IMR-90 (cell line): Measurements from ENCODE around the gene S100A6. TPM values are rescaled to one million over a fixed set of nuclear protein-coding genes. Genes with fewer than 3 reads are reported as not detected.

Source experiments
- ATAC-seq: fragments of 200-7000 bp; cut with Tn5 transposase; 2 replicates; pipeline ENCODE4 v1.9.1; 2020; ENCODE audit warnings: low read depth, mild to moderate bottlenecking, moderate library complexity
- BruUV-seq: library from RNA; stranded (reverse); fragments of 400-500 nt; replicated peaks from 2 replicates; lab custom pipeline; 2021; lab: Mats Ljungman, UMichigan
- CTCF ChIA-PET: fragments of 300-600 bp; formaldehyde crosslinking; extraction: SDS; loops from one replicate; lab custom pipeline; 2021; ENCODE audit warnings: antibody characterized with exemption; lab: Yijun Ruan, JAX
- POLR2A ChIA-PET: fragments of 300-600 bp; sonication (Branson Sonifier 250); formaldehyde crosslinking; loops from one replicate; lab custom pipeline; 2022; ENCODE audit warnings: antibody characterized with exemption; ENCODE audit not compliant: unreplicated experiment; lab: Charles Lee
- DNase-seq: peaks from one replicate; pipeline ENCODE4 v3.0.0; 2013
- H2AFZ ChIP-seq: replicated peaks from 2 replicates; pipeline ENCODE3; 2013; ENCODE audit warnings: low read length, mild to moderate bottlenecking; ENCODE audit not compliant: poor library complexity
- H2AK5ac ChIP-seq: 2 replicates; pipeline ENCODE4 v1.6.1; 2013; ENCODE audit warnings: low read depth, low read length, inconsistent platforms
- H2AK9ac ChIP-seq: replicated peaks from 2 replicates; pipeline ENCODE3; 2013; ENCODE audit warnings: mild to moderate bottlenecking, low read depth, low read length, moderate library complexity; ENCODE audit not compliant: poor library complexity
- H2BK120ac ChIP-seq: 2 replicates; pipeline ENCODE4 v1.6.1; 2013; ENCODE audit warnings: low read depth, low read length, inconsistent platforms
- H2BK15ac ChIP-seq: 3 replicates; pipeline ENCODE4 v1.6.1; 2013; ENCODE audit warnings: low read depth, low read length, inconsistent platforms
- H2BK20ac ChIP-seq: 2 replicates; pipeline ENCODE4 v1.6.1; 2013; ENCODE audit warnings: low read depth, mild to moderate bottlenecking, inconsistent platforms, low read length, moderate library complexity
- H2BK5ac ChIP-seq: 2 replicates; pipeline ENCODE4 v1.6.1; 2013; ENCODE audit warnings: mild to moderate bottlenecking, low read depth, low read length, inconsistent platforms; ENCODE audit not compliant: poor library complexity, severe bottlenecking
- H3K14ac ChIP-seq: replicated peaks from 2 replicates; pipeline ENCODE4 v1.6.1; 2013; ENCODE audit warnings: low read depth, low read length, inconsistent platforms
- H3K18ac ChIP-seq: 2 replicates; pipeline ENCODE4 v1.6.1; 2013; ENCODE audit warnings: low read depth, low read length, control low read depth
- H3K23ac ChIP-seq: 2 replicates; pipeline ENCODE4 v1.6.1; 2013; ENCODE audit warnings: low read depth, low read length, inconsistent platforms
- H3K27ac ChIP-seq: 2 replicates; pipeline ENCODE4 v1.5.1; 2013; ENCODE audit warnings: mild to moderate bottlenecking, control low read depth, low read length; ENCODE audit not compliant: insufficient read depth
- H3K27me3 ChIP-seq: 2 replicates; pipeline ENCODE4 v1.6.1; 2013; ENCODE audit warnings: low read length; ENCODE audit not compliant: control insufficient read depth, insufficient read depth
- H3K36me3 ChIP-seq: 2 replicates; pipeline ENCODE4 v1.6.1; 2013; ENCODE audit warnings: low read length, mixed read lengths; ENCODE audit not compliant: control insufficient read depth, insufficient read depth
- H3K4ac ChIP-seq: 2 replicates; pipeline ENCODE4 v1.6.1; 2013; ENCODE audit warnings: low read depth, low read length, inconsistent platforms
- H3K4me1 ChIP-seq: 2 replicates; pipeline ENCODE4 v1.6.1; 2013; ENCODE audit warnings: low read length, mixed read lengths; ENCODE audit not compliant: control insufficient read depth, insufficient read depth
- H3K4me2 ChIP-seq: 2 replicates; pipeline ENCODE4 v1.6.1; 2013; ENCODE audit warnings: low read depth, mild to moderate bottlenecking, control low read depth, low read length, moderate library complexity
- H3K4me3 ChIP-seq: 2 replicates; pipeline ENCODE4 v1.5.1; 2013; ENCODE audit warnings: low read depth, mild to moderate bottlenecking, control low read depth, low read length, moderate library complexity; ENCODE audit not compliant: insufficient read depth
- H3K56ac ChIP-seq: 2 replicates; pipeline ENCODE4 v1.6.1; 2013; ENCODE audit warnings: low read length, inconsistent platforms; ENCODE audit not compliant: insufficient read depth; ENCODE audit errors: extremely low read depth
- H3K79me1 ChIP-seq, 2 experiments: 2 replicates each; pipeline ENCODE4 v1.6.1; 2013; ENCODE audit warnings: low read length in 2 of 2, inconsistent platforms in 1 of 2, low read depth in 1 of 2
- H3K9ac ChIP-seq: 2 replicates; pipeline ENCODE4 v1.6.1; 2013; ENCODE audit warnings: low read depth, low read length, control low read depth
- H3K9me1 ChIP-seq: 2 replicates; pipeline ENCODE4 v1.6.1; 2013; ENCODE audit warnings: low read length, inconsistent platforms; ENCODE audit not compliant: insufficient read depth
- H3K9me3 ChIP-seq: 2 replicates; pipeline ENCODE4 v1.6.1; 2013; ENCODE audit warnings: low read length; ENCODE audit not compliant: control insufficient read depth, insufficient read depth
- H4K20me1 ChIP-seq: 2 replicates; pipeline ENCODE4 v1.6.1; 2013; ENCODE audit warnings: low read length, inconsistent platforms; ENCODE audit not compliant: insufficient read depth
- H4K5ac ChIP-seq: 2 replicates; pipeline ENCODE4 v1.6.1; 2013; ENCODE audit warnings: mild to moderate bottlenecking, low read depth, low read length, control low read depth
- H4K8ac ChIP-seq, 2 experiments: 2 replicates each; pipeline ENCODE4 v1.6.1; 2013; ENCODE audit warnings: low read depth in 2 of 2, low read length in 2 of 2, control low read depth in 1 of 2, inconsistent platforms in 1 of 2
- H4K91ac ChIP-seq: 2 replicates; pipeline ENCODE4 v1.6.1; 2013; ENCODE audit warnings: low read depth, low read length, inconsistent platforms; ENCODE audit not compliant: insufficient read depth
- BHLHE40 ChIP-seq: fragments of 150-350 bp; IDR thresholded peaks from 2 replicates; pipeline ENCODE4 v1.6.1; 2016; ENCODE audit warnings: mild to moderate bottlenecking, low read depth, low read length
- CEBPB ChIP-seq: IDR thresholded peaks from 2 replicates; pipeline ENCODE4 v1.6.1; 2012; ENCODE audit warnings: low read depth, low read length, improper control_type of control experiment
- CHD1 ChIP-seq: IDR thresholded peaks from 2 replicates; pipeline ENCODE4 v1.6.1; 2012; ENCODE audit warnings: low read depth, low read length, improper control_type of control experiment
- FOS ChIP-seq: fragments of 150-350 bp; IDR thresholded peaks from 2 replicates; pipeline ENCODE4 v1.6.1; 2016; ENCODE audit warnings: low read depth, low read length
- MAFK ChIP-seq: IDR thresholded peaks from 2 replicates; pipeline ENCODE4 v1.6.1; 2012; ENCODE audit warnings: low read depth, low read length, improper control_type of control experiment
- MAZ ChIP-seq: IDR thresholded peaks from 2 replicates; pipeline ENCODE4 v1.6.1; 2012; ENCODE audit warnings: low read depth, mild to moderate bottlenecking, low read length, improper control_type of control experiment, moderate library complexity, borderline replicate concordance
- MXI1 ChIP-seq: IDR thresholded peaks from 2 replicates; pipeline ENCODE4 v1.6.1; 2012; ENCODE audit warnings: low read depth, mild to moderate bottlenecking, low read length, moderate library complexity, borderline replicate concordance
- NFE2L2 ChIP-seq: fragments of 150-350 bp; IDR thresholded peaks from 2 replicates; pipeline ENCODE4 v1.6.1; 2016; ENCODE audit warnings: low read depth, mild to moderate bottlenecking, low read length
- POLR2A ChIP-seq: IDR thresholded peaks from 2 replicates; pipeline ENCODE4 v1.6.1; 2012; ENCODE audit warnings: mild to moderate bottlenecking, low read depth, low read length
- RAD21 ChIP-seq: IDR thresholded peaks from 2 replicates; pipeline ENCODE4 v1.6.1; 2012; ENCODE audit warnings: low read length, improper control_type of control experiment
- RCOR1 ChIP-seq: IDR thresholded peaks from 2 replicates; pipeline ENCODE4 v1.6.1; 2012; ENCODE audit warnings: mild to moderate bottlenecking, low read length, improper control_type of control experiment; ENCODE audit not compliant: insufficient replicate concordance
- RFX5 ChIP-seq: IDR thresholded peaks from 2 replicates; pipeline ENCODE4 v1.8.0; 2012; ENCODE audit warnings: low read depth, mild to moderate bottlenecking, low read length, moderate library complexity
- SMC3 ChIP-seq: fragments of 150-350 bp; IDR thresholded peaks from 2 replicates; pipeline ENCODE4 v1.6.1; 2016; ENCODE audit warnings: low read depth, mild to moderate bottlenecking, antibody characterized with exemption, low read length, moderate library complexity
- WGBS, 2 experiments: methylation state at CpG; one replicate each; pipeline versions ENCODE4 v1.1.5 to v1.1.7; 2013; ENCODE audit warnings: missing lambda C conversion rate in 2 of 2; ENCODE audit not compliant: insufficient read length in 1 of 2; ENCODE audit errors: extremely low coverage in 2 of 2; 5-methylcytosine and 5-hydroxymethylcytosine counted together
- dilution Hi-C: fragments of 300-500 bp; cut with HindIII; formaldehyde crosslinking; loops from one replicate; pipeline ENCODE4 v1.14.3; 2018; ENCODE audit warnings: low sequenced_read_pairs; ENCODE audit not compliant: unreplicated experiment
- in situ Hi-C: fragments of 300-500 bp; cut with MboI; formaldehyde crosslinking; loops from 3 replicates; pipeline ENCODE4 v1.14.3; 2019; ENCODE audit warnings: low sequenced_read_pairs, inconsistent platforms, mixed read lengths
- intact Hi-C: fragments of 100-400 bp; cut with micrococcal nuclease; formaldehyde crosslinking; loops from 2 replicates; pipeline ENCODE4 v1.10.0; 2022
- polyA plus RNA-seq, 3 experiments: library from polyadenylated mRNA; depleted of rRNA; stranded (reverse); fragments of >200 nt; gene quantifications; 2 replicates each; pipeline ENCODE4 v1.2.3, GENCODE V29; 2012; ENCODE audit warnings: low replicate concordance in 1 of 3
- total RNA-seq: library from RNA; depleted of rRNA; stranded (reverse); fragments of >200 nt; gene quantifications from 2 replicates; pipeline ENCODE4 v1.2.3, GENCODE V29; 2012
- TF ChIP-seq, protein P1 (sequence below): conservative IDR thresholded peaks from 2 replicates; pipeline ENCODE4 v1.5.1; 2012; ENCODE audit warnings: mild to moderate bottlenecking, low read depth, low read length, improper control_type of control experiment
- TF ChIP-seq, protein P2 (sequence below): fragments of 150-350 bp; IDR thresholded peaks from 2 replicates; pipeline ENCODE4 v1.6.1; 2017; ENCODE audit warnings: mild to moderate bottlenecking, antibody characterized with exemption, low read length, low read depth
- TF ChIP-seq, protein P3 (sequence below): fragments of 150-350 bp; IDR thresholded peaks from 2 replicates; pipeline ENCODE4 v1.6.1; 2016; ENCODE audit warnings: low read depth, mild to moderate bottlenecking, low read length, moderate library complexity, borderline replicate concordance

The S100A6 gene
- total and polyA plus RNA-seq, 2 of the 4 experiments (the other 2 are of a cell fraction) = 373 to 1,755 TPM

DNA sequence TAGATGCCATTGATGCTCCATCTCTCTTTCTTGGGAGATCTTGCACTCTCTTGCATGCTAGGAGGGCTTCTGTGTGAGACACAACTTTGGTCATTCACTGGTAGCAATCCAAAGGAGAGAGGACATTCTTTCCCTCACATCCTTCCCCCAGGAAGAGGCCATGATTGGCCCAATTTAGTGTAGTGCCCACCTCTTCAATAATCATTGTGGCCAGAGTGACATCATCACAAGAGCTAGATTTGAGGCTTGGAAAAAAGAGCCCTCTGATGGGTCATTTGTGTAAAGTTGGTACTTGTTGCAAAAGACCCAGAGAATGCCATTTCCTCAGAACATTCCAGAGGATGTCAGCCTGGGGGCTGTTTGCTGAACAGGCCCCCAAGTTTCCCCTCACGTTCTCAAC is 30.2 kb downstream of the S100A6 start:
- 0 out of 2 replicates have a peak overlapping the region, but pooled peaks have one; percentile 16 for H3K18ac ChIP-seq
- H2BK15ac ChIP-seq = no peak overlapping the region
- H3K9me3 ChIP-seq = no peaks in the 10 kb centered on the region
- H2BK20ac ChIP-seq = no peak overlapping the region; the same call in 1 of the 2 replicates
- H3K56ac ChIP-seq = no peak overlapping the region
- H4K5ac ChIP-seq = no peak overlapping the region
- in situ Hi-C loops (loop anchor here (5.0 kb wide), 1 partner anchor 242 kb away; no protein-coding TSS in a partner anchor), intact Hi-C loops (loop anchor here (10.0 kb wide), 1 partner anchor 479 kb away; the partner anchor contains the start of gene RAB13), dilution Hi-C loops (no loop called here)
- no peak overlapping the region for H4K8ac ChIP-seq
- no peak overlapping the region for H2BK5ac ChIP-seq
- peak overlapping the region; percentile 15; the same call in 1 of the 2 replicates for H3K4ac ChIP-seq
- DNase-seq = peak; percentile 26
- H2AK9ac ChIP-seq = peak overlapping the region; percentile 7
- no peak overlapping the region for H3K4me2 ChIP-seq
- H3K27ac ChIP-seq = no peak overlapping the region
- CTCF ChIA-PET = interaction anchor here (2.0 to 2.4 kb wide), 2 partner anchors 63 to 122 kb away, joined by 7 to 11 read pairs; partner anchors contain the start of genes S100A1 and S100A13
- H3K4me1 ChIP-seq = peaks cover 23% of the 10 kb centered on the region
- POLR2A ChIA-PET = no interaction called here
- no peaks in the 10 kb centered on the region for H3K36me3 ChIP-seq
- no peak for TF ChIP-seq MAFK
- no peak for TF ChIP-seq CEBPB
- TF ChIP-seq, protein P1, sequence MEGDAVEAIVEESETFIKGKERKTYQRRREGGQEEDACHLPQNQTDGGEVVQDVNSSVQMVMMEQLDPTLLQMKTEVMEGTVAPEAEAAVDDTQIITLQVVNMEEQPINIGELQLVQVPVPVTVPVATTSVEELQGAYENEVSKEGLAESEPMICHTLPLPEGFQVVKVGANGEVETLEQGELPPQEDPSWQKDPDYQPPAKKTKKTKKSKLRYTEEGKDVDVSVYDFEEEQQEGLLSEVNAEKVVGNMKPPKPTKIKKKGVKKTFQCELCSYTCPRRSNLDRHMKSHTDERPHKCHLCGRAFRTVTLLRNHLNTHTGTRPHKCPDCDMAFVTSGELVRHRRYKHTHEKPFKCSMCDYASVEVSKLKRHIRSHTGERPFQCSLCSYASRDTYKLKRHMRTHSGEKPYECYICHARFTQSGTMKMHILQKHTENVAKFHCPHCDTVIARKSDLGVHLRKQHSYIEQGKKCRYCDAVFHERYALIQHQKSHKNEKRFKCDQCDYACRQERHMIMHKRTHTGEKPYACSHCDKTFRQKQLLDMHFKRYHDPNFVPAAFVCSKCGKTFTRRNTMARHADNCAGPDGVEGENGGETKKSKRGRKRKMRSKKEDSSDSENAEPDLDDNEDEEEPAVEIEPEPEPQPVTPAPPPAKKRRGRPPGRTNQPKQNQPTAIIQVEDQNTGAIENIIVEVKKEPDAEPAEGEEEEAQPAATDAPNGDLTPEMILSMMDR = no peak
- TF ChIP-seq RFX5 = no peak
- no peak for TF ChIP-seq MAZ
- TF ChIP-seq FOS = no peak
- no peak for TF ChIP-seq MXI1
- no peak for TF ChIP-seq CHD1
- TF ChIP-seq, protein P2, sequence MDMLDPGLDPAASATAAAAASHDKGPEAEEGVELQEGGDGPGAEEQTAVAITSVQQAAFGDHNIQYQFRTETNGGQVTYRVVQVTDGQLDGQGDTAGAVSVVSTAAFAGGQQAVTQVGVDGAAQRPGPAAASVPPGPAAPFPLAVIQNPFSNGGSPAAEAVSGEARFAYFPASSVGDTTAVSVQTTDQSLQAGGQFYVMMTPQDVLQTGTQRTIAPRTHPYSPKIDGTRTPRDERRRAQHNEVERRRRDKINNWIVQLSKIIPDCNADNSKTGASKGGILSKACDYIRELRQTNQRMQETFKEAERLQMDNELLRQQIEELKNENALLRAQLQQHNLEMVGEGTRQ = no peak
- TF ChIP-seq POLR2A = no peak
- no peak for TF ChIP-seq BHLHE40
- no peak for TF ChIP-seq SMC3
- TF ChIP-seq RAD21 = no peak
- TF ChIP-seq, protein P3, sequence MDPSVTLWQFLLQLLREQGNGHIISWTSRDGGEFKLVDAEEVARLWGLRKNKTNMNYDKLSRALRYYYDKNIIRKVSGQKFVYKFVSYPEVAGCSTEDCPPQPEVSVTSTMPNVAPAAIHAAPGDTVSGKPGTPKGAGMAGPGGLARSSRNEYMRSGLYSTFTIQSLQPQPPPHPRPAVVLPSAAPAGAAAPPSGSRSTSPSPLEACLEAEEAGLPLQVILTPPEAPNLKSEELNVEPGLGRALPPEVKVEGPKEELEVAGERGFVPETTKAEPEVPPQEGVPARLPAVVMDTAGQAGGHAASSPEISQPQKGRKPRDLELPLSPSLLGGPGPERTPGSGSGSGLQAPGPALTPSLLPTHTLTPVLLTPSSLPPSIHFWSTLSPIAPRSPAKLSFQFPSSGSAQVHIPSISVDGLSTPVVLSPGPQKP = no peak
- no peak for TF ChIP-seq RCOR1
- TF ChIP-seq NFE2L2 = no peak
- BruUV-seq = no TSS peak
- H2AK5ac ChIP-seq = peak overlapping the region; percentile 43; the same call in 1 of the 2 replicates
- peak overlapping the region; percentile 25; the same call in 1 of the 2 replicates for H3K14ac ChIP-seq
- H3K9ac ChIP-seq = no peak overlapping the region
- H3K79me1 ChIP-seq = peaks cover 0 to 4% of the 10 kb centered on the region in 2 experiments; a peak in 1 of 4 replicates
- no peak for ATAC-seq
- no peaks in the 10 kb centered on the region; the same call in none of the 2 replicates for H3K27me3 ChIP-seq
- H3K23ac ChIP-seq = no peak overlapping the region
- H3K4me3 ChIP-seq = no peak overlapping the region
- H3K9me1 ChIP-seq = peaks cover 12% of the 10 kb centered on the region
- no peak overlapping the region for H2AFZ ChIP-seq
- H4K20me1 ChIP-seq = no peaks in the 10 kb centered on the region
- WGBS, 2 experiments = no CpG with 5 or more reads among the region's 1 CpG
- H4K91ac ChIP-seq = no peak overlapping the region
- no peak overlapping the region for H2BK120ac ChIP-seq
